ENCODE measurements around the gene TNFRSF4. TPM values are rescaled to one million over a fixed set of nuclear protein-coding genes. Genes with fewer than 3 reads are reported as not detected.

TNFRSF4 gene
- total and polyA plus RNA-seq, 4 donors = 0.08 to 0.35 (median 0.15) TPM; not detected in 1

DNA sequence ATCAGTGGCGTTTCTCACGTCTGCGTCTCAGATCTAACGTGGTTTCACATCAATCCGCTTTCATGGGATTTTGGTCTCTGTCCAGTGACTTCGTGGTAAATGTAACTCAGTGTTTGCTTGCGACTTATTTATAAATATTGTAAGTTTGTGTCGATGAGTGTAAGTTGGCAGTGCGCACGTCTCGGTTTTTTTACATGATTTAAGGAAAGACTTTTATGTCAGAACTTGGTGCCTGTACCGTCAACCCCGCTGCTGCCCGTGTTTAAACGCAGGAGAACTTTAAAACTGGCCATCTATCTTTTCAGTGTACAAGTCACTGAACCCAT, 19.6 kb upstream of the TNFRSF4 start:
- Histone ChIP-seq H3K27me3 (ENCODE audit: control insufficient read depth in 4 of 4, insufficient read depth in 4 of 4, low read length in 3 of 4) (no peaks in the 10 kb centered on the region), H3K27ac (ENCODE audit: low read depth in 1 of 2, low read length in 2 of 2) (no peak overlapping the region), H3K36me3 (ENCODE audit: control insufficient read depth in 4 of 4, insufficient read depth in 3 of 4, low read depth in 1 of 4, low read length in 3 of 4) (peaks cover 0 to 4% (median under 1%) of the 10 kb centered on the region in 4 donors), H3K4me1 (ENCODE audit: control insufficient read depth in 4 of 4, insufficient read depth in 4 of 4, low read length in 3 of 4) (peaks cover 14 to 39% (median 27%) of the 10 kb centered on the region in 4 donors), H3K4me3 (ENCODE audit: low read depth in 1 of 3, low read length in 3 of 3) (no peak overlapping the region), H3K9me3 (ENCODE audit: control insufficient read depth in 4 of 4, low read length in 3 of 4) (no peaks in the 10 kb centered on the region), H3K9ac (ENCODE audit: low read depth in 1 of 2, low read length in 2 of 2) (no peak overlapping the region)
- 97% methylated on average over 15 of the region's 15 CpGs for WGBS
- DNase-seq (ENCODE audit: low spot score) = no peak
- TF ChIP-seq ATF3 (IDR thresholded peaks at IDR 0.05) (no peak), HNF4A (conservative IDR thresholded peaks at IDR 0.05) (no peak), YY1 (IDR thresholded peaks at IDR 0.05) (no peak), EGR1 (IDR thresholded peaks at IDR 0.05; ENCODE audit: low read depth in 2 of 2) (no peak), FOXA2 (IDR thresholded peaks at IDR 0.05) (no peak), TAF1 (conservative IDR thresholded peaks at IDR 0.05) (no peak), JUND (IDR thresholded peaks at IDR 0.05) (no peak), HNF4G (IDR thresholded peaks at IDR 0.05) (no peak), RAD21 (IDR thresholded peaks at IDR 0.05) (no peak), REST (IDR thresholded peaks at IDR 0.05) (no peak), CTCF (IDR thresholded peaks at IDR 0.05; ENCODE audit: low read depth, low read length, missing input control) (no peak), GABPA (IDR thresholded peaks at IDR 0.05 in 1 of 2, conservative IDR thresholded peaks at IDR 0.05 in 1 of 2) (no peak), FOXA1 (IDR thresholded peaks at IDR 0.05) (no peak)
- TF ChIP-seq, protein P1, sequence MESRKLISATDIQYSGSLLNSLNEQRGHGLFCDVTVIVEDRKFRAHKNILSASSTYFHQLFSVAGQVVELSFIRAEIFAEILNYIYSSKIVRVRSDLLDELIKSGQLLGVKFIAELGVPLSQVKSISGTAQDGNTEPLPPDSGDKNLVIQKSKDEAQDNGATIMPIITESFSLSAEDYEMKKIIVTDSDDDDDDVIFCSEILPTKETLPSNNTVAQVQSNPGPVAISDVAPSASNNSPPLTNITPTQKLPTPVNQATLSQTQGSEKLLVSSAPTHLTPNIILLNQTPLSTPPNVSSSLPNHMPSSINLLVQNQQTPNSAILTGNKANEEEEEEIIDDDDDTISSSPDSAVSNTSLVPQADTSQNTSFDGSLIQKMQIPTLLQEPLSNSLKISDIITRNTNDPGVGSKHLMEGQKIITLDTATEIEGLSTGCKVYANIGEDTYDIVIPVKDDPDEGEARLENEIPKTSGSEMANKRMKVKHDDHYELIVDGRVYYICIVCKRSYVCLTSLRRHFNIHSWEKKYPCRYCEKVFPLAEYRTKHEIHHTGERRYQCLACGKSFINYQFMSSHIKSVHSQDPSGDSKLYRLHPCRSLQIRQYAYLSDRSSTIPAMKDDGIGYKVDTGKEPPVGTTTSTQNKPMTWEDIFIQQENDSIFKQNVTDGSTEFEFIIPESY (IDR thresholded peaks at IDR 0.05) = no peak

- H3K9ac ChIP-seq (ENCODE audit: low read depth in 1 of 2, low read length in 2 of 2) = no peak overlapping the region
- WGBS = 84% methylated on average over 98 of the region's 98 CpGs
- H3K4me1 ChIP-seq (ENCODE audit: control insufficient read depth in 4 of 4, insufficient read depth in 4 of 4, low read length in 3 of 4) = peaks cover 14 to 37% (median 27%) of the 10 kb centered on the region in 4 donors
- no peaks in the 10 kb centered on the region for H3K9me3 ChIP-seq (ENCODE audit: control insufficient read depth in 4 of 4, low read length in 3 of 4)
- peaks cover 3 to 7% (median 5%) of the 10 kb centered on the region in 4 donors for H3K36me3 ChIP-seq (ENCODE audit: control insufficient read depth in 4 of 4, insufficient read depth in 3 of 4, low read depth in 1 of 4, low read length in 3 of 4)
- H3K27me3 ChIP-seq (ENCODE audit: control insufficient read depth in 4 of 4, insufficient read depth in 4 of 4, low read length in 3 of 4) = no peaks in the 10 kb centered on the region
- no peak overlapping the region for H3K27ac ChIP-seq (ENCODE audit: low read depth in 1 of 2, low read length in 2 of 2)
- TF ChIP-seq FOXA2 (IDR thresholded peaks at IDR 0.05) (no peak), NR2F2 (IDR thresholded peaks at IDR 0.05) (no peak), CTCF (IDR thresholded peaks at IDR 0.05; ENCODE audit: low read depth, low read length, missing input control) (no peak), MAX (IDR thresholded peaks at IDR 0.05) (no peak), GABPA (IDR thresholded peaks at IDR 0.05 in 1 of 2, conservative IDR thresholded peaks at IDR 0.05 in 1 of 2) (no peak), FOXA1 (IDR thresholded peaks at IDR 0.05) (no peak), RXRA (IDR thresholded peaks at IDR 0.05) (no peak), YY1 (IDR thresholded peaks at IDR 0.05) (no peak), JUND (IDR thresholded peaks at IDR 0.05) (no peak), ATF3 (IDR thresholded peaks at IDR 0.05) (no peak)
- TF ChIP-seq, protein P1 (IDR thresholded peaks at IDR 0.05) = no peak
- H3K4me3 ChIP-seq (ENCODE audit: low read depth in 1 of 3, low read length in 3 of 3) = peak overlapping the region in 1 of 3 donors; percentile 59
- no peak for DNase-seq (ENCODE audit: low spot score)
These were observed 19.0 kb upstream of the TNFRSF4 start for GRCh38 chr1:1232796-1233566.
